ENCODE results near the gene EFNA2. TPM values are rescaled to one million over a fixed set of nuclear protein-coding genes. Genes with fewer than 3 reads are reported as not detected.

Gene EFNA2
- total RNA-seq, 3 donors from 2014 or later (not counting 1 experiment from before 2014, with no cell fraction given), result not detected

DNA sequence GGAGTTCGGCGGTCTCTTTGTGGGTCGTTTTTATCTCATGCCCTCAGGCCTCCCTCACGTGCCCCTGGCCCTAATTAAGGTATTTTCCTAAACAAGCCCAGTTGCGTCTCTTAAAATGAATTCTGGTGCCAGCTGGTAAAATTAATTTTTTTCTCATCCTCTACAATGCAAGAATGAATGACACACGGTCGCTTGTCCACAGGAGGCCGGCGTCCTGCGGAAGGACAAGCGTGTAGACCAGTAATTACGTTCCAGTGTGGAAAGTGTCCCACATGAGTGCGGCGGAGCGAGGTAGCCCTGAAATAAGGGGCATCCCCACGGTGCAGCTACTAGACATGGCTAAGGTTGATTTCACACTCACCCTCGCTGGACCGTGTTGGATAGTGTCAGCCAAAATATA is 63.5 kb downstream of the EFNA2 start:
- H3K9me3 ChIP-seq (ENCODE audit: control insufficient read depth, insufficient read depth, low read length), result no peaks in the 10 kb centered on the region
- no peak overlapping the region for H3K27ac ChIP-seq (ENCODE audit: low read length)
- intact Hi-C loops (cut with micrococcal nuclease), result no loop called here
- H3K27me3 ChIP-seq (ENCODE audit: control insufficient read depth, insufficient read depth, low read length), result no peaks in the 10 kb centered on the region
- H3K27ac Mint-ChIP-seq, result no peak overlapping the region
- 90% methylated on average over 18 of the region's 18 CpGs for WGBS (ENCODE audit: insufficient coverage)
- no peak overlapping the region for H3K4me3 ChIP-seq (ENCODE audit: low read length)
- peaks cover 0 to 4% of the 10 kb centered on the region in 2 donors for H3K4me1 Mint-ChIP-seq
- H3K27me3 Mint-ChIP-seq (ENCODE audit: low read depth in 2 of 2), result no peaks in the 10 kb centered on the region
- H3K4me3 Mint-ChIP-seq, result no peak overlapping the region
- H3K36me3 ChIP-seq (ENCODE audit: control insufficient read depth, insufficient read depth, low read length), result no peaks in the 10 kb centered on the region
- DNase-seq (no peak), ATAC-seq (no peak)
- H3K4me1 ChIP-seq (ENCODE audit: control insufficient read depth, insufficient read depth, low read length), result peaks cover 4% of the 10 kb centered on the region
- no peaks in the 10 kb centered on the region for H3K36me3 Mint-ChIP-seq
- H3K9me3 Mint-ChIP-seq, result no peaks in the 10 kb centered on the region
- TF ChIP-seq, protein P1, sequence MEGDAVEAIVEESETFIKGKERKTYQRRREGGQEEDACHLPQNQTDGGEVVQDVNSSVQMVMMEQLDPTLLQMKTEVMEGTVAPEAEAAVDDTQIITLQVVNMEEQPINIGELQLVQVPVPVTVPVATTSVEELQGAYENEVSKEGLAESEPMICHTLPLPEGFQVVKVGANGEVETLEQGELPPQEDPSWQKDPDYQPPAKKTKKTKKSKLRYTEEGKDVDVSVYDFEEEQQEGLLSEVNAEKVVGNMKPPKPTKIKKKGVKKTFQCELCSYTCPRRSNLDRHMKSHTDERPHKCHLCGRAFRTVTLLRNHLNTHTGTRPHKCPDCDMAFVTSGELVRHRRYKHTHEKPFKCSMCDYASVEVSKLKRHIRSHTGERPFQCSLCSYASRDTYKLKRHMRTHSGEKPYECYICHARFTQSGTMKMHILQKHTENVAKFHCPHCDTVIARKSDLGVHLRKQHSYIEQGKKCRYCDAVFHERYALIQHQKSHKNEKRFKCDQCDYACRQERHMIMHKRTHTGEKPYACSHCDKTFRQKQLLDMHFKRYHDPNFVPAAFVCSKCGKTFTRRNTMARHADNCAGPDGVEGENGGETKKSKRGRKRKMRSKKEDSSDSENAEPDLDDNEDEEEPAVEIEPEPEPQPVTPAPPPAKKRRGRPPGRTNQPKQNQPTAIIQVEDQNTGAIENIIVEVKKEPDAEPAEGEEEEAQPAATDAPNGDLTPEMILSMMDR (IDR thresholded peaks at IDR 0.05), result no peak

DNA sequence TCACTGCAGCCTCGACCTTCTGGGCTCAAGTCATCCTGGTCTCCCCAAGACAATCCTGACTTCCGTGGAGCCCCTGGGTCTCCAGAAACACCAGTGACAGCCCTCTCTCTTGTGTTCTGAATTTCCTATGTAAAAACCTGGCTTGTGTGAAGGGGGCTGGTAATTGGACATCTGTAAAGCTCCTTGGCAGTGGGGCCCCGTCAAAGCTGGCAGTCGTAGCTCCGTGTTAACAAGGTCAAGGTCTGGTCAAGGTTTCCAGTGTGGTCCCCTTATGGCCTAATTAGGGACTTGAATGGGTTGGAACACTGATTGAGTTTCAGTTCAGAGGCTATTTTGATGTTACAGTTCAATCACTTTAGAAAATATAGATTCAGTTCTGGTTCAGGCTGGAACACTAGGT is 65.2 kb downstream of the EFNA2 start:
- H3K4me3 Mint-ChIP-seq, result no peak overlapping the region
- peaks cover 7 to 16% of the 10 kb centered on the region in 2 donors for H3K4me1 Mint-ChIP-seq
- Histone ChIP-seq H3K4me1 (ENCODE audit: control insufficient read depth, insufficient read depth, low read length) (peaks cover 16% of the 10 kb centered on the region), H3K4me3 (ENCODE audit: low read length) (no peak overlapping the region), H3K27ac (ENCODE audit: low read length) (no peak overlapping the region), H3K27me3 (ENCODE audit: control insufficient read depth, insufficient read depth, low read length) (no peaks in the 10 kb centered on the region), H3K36me3 (ENCODE audit: control insufficient read depth, insufficient read depth, low read length) (no peaks in the 10 kb centered on the region), H3K9me3 (ENCODE audit: control insufficient read depth, insufficient read depth, low read length) (no peaks in the 10 kb centered on the region)
- TF ChIP-seq, protein P1 (IDR thresholded peaks at IDR 0.05), result no peak
- no peaks in the 10 kb centered on the region for H3K9me3 Mint-ChIP-seq
- no peaks in the 10 kb centered on the region for H3K27me3 Mint-ChIP-seq (ENCODE audit: low read depth in 2 of 2)
- no peak for ATAC-seq
- H3K36me3 Mint-ChIP-seq, result no peaks in the 10 kb centered on the region
- DNase-seq, result no peak
- intact Hi-C loops (cut with micrococcal nuclease), result no loop called here
- 76% methylated on average over 5 of the region's 5 CpGs for WGBS (ENCODE audit: insufficient coverage)
- H3K27ac Mint-ChIP-seq, result no peak overlapping the region

Other genes starting within 250 kb of the EFNA2 start
- gene ABCA7, start 245.8 kb upstream of the EFNA2 start, total RNA-seq, result 100 to 1,000 TPM in 2 of 3 donors, 10 to 100 TPM in 1; 73.3 to 149 (median 121) TPM
- gene ARHGAP45, start 218.7 kb upstream of the EFNA2 start, total RNA-seq, result 100 to 1,000 TPM; 535 to 601 (median 560) TPM
- 100 to 1,000 TPM in 1 of 3 donors, 10 to 100 TPM in 2; 77.3 to 105 (median 91.6) TPM for gene POLR2E, start 190.5 kb upstream of the EFNA2 start, total RNA-seq
- 100 to 1,000 TPM; 108 to 126 (median 121) TPM for gene GPX4, start 181.9 kb upstream of the EFNA2 start, total RNA-seq
- gene SBNO2, start 111.6 kb upstream of the EFNA2 start, total RNA-seq, result 100 to 1,000 TPM in 1 of 3 donors, 10 to 100 TPM in 2; 92.0 to 106 (median 94.3) TPM
- 10 to 100 TPM; 51.5 to 61.1 (median 54.0) TPM for gene STK11, start 80.1 kb upstream of the EFNA2 start, total RNA-seq
- under 1 TPM in 2 of 3 donors, not detected in 1; 0.14 to 0.41 TPM for gene CBARP, start 47.9 kb upstream of the EFNA2 start, total RNA-seq
- 100 to 1,000 TPM in 2 of 3 donors, 10 to 100 TPM in 1; 88.6 to 119 (median 104) TPM for gene ATP5F1D, start 44.1 kb upstream of the EFNA2 start, total RNA-seq
- gene MIDN, start 37.3 kb upstream of the EFNA2 start, total RNA-seq, result 100 to 1,000 TPM; 296 to 367 (median 314) TPM
- 100 to 1,000 TPM; 410 to 454 (median 440) TPM for gene CIRBP, start 16.5 kb upstream of the EFNA2 start, total RNA-seq
- gene FAM174C, start 10.3 kb upstream of the EFNA2 start, total RNA-seq, result 10 to 100 TPM; 26.6 to 33.4 (median 27.1) TPM
- 10 to 100 TPM; 60.8 to 67.9 (median 66.6) TPM for gene NDUFS7, start 98.0 kb downstream of the EFNA2 start, total RNA-seq
- 1 to 10 TPM; 5.1 to 7.5 (median 7.1) TPM for gene GAMT, start 115.7 kb downstream of the EFNA2 start, total RNA-seq
- gene DAZAP1, start 121.7 kb downstream of the EFNA2 start, total RNA-seq, result 100 to 1,000 TPM; 166 to 207 (median 170) TPM
- 100 to 1,000 TPM; 731 to 872 (median 837) TPM for gene RPS15, start 152.5 kb downstream of the EFNA2 start, total RNA-seq
- under 1 TPM; 0.14 to 0.58 (median 0.27) TPM for gene APC2, start 164.2 kb downstream of the EFNA2 start, total RNA-seq
- gene C19orf25, start 193.3 kb downstream of the EFNA2 start, total RNA-seq, result 10 to 100 TPM; 30.2 to 42.2 (median 34.3) TPM
- 1 to 10 TPM; 4.1 to 6.0 (median 5.3) TPM for gene PCSK4, start 204.5 kb downstream of the EFNA2 start, total RNA-seq
- 1 to 10 TPM; 3.9 to 5.0 (median 4.3) TPM for gene REEP6, start 205.3 kb downstream of the EFNA2 start, total RNA-seq
- gene ADAMTSL5, start 227.1 kb downstream of the EFNA2 start, total RNA-seq, result 1 to 10 TPM in 2 of 3 donors, under 1 TPM in 1; 0.70 to 2.5 (median 1.0) TPM
- not detected for gene PLK5, start 238.2 kb downstream of the EFNA2 start, total RNA-seq

All from natural killer cell (primary cell).